H9 (cell line): ENCODE results near the gene KIFC3. TPM values are rescaled to one million over a fixed set of nuclear protein-coding genes. Genes with fewer than 3 reads are reported as not detected.
A peak's percentile ranks its signal among the peaks of the same experiment; 100 is the strongest.

Experiments
- DNase-seq: peaks from one replicate; pipeline ENCODE4 v3.0.0-alpha.2; 2017
- H2AFZ ChIP-seq: one replicate; pipeline ENCODE4 v1.6.1; 2013; ENCODE audit warnings: mild to moderate bottlenecking, low read length, control low read depth, moderate library complexity
- H2AK5ac ChIP-seq: 2 replicates; pipeline ENCODE4 v1.6.1; 2013; ENCODE audit warnings: low read length, control low read depth, mixed read lengths; ENCODE audit not compliant: insufficient read length
- H2BK120ac ChIP-seq: one replicate; pipeline ENCODE4 v1.6.1; 2013; ENCODE audit warnings: low read depth, mild to moderate bottlenecking, low read length, control low read depth, inconsistent platforms; ENCODE audit not compliant: poor library complexity, severe bottlenecking
- H2BK12ac ChIP-seq: 2 replicates; pipeline ENCODE4 v1.6.1; 2013; ENCODE audit warnings: low read length, control low read depth, mixed read lengths, low read depth; ENCODE audit not compliant: insufficient read length
- H2BK15ac ChIP-seq: 2 replicates; pipeline ENCODE4 v1.6.1; 2013; ENCODE audit warnings: low read depth, low read length, control low read depth
- H2BK20ac ChIP-seq: one replicate; pipeline ENCODE4 v1.6.1; 2013; ENCODE audit warnings: low read depth, mild to moderate bottlenecking, low read length, control low read depth, inconsistent platforms; ENCODE audit not compliant: poor library complexity, severe bottlenecking
- H2BK5ac ChIP-seq: 2 replicates; pipeline ENCODE4 v1.6.1; 2013; ENCODE audit warnings: low read length, control low read depth, mixed read lengths; ENCODE audit not compliant: insufficient read length
- H3K14ac ChIP-seq: 2 replicates; pipeline ENCODE4 v1.6.1; 2013; ENCODE audit warnings: low read length, control low read depth; ENCODE audit not compliant: insufficient read depth
- H3K18ac ChIP-seq: 2 replicates; pipeline ENCODE4 v1.6.1; 2013; ENCODE audit warnings: low read depth, mild to moderate bottlenecking, mixed read lengths, low read length, control low read depth; ENCODE audit not compliant: insufficient read length
- H3K23ac ChIP-seq: 2 replicates; pipeline ENCODE4 v1.6.1; 2013; ENCODE audit warnings: low read length, control low read depth, mixed read lengths, low read depth; ENCODE audit not compliant: insufficient read length
- H3K23me2 ChIP-seq: 2 replicates; pipeline ENCODE4 v1.6.1; 2013; ENCODE audit warnings: low read depth, mild to moderate bottlenecking, mixed read lengths, low read length, control low read depth; ENCODE audit not compliant: insufficient read length, poor library complexity, severe bottlenecking
- H3K27ac ChIP-seq: 2 replicates; pipeline ENCODE4 v1.5.1; 2013; ENCODE audit warnings: low read length, control low read depth, mixed read lengths, low read depth; ENCODE audit not compliant: insufficient read length
- H3K27me3 ChIP-seq: 2 replicates; pipeline ENCODE4 v1.6.1; 2013; ENCODE audit warnings: low read length, control low read depth, inconsistent platforms; ENCODE audit not compliant: insufficient read depth
- H3K4ac ChIP-seq: 2 replicates; pipeline ENCODE4 v1.6.1; 2013; ENCODE audit warnings: low read depth, mild to moderate bottlenecking, control low read depth, inconsistent platforms, low read length, moderate library complexity
- H3K4me1 ChIP-seq: 2 replicates; pipeline ENCODE4 v1.6.1; 2013; ENCODE audit warnings: low read length, control low read depth, inconsistent platforms; ENCODE audit not compliant: insufficient read depth
- H3K4me2 ChIP-seq: 2 replicates; pipeline ENCODE4 v1.6.1; 2013; ENCODE audit warnings: low read length, control low read depth, mixed read lengths; ENCODE audit not compliant: insufficient read length, insufficient read depth
- H3K56ac ChIP-seq: 2 replicates; pipeline ENCODE4 v1.6.1; 2013; ENCODE audit warnings: low read depth, mild to moderate bottlenecking, mixed read lengths, low read length, control low read depth; ENCODE audit not compliant: insufficient read length
- H3K79me1 ChIP-seq: 2 replicates; pipeline ENCODE4 v1.6.1; 2013; ENCODE audit warnings: low read depth, mild to moderate bottlenecking, moderate library complexity, low read length, control low read depth, inconsistent platforms; ENCODE audit not compliant: insufficient read depth, poor library complexity, severe bottlenecking
- H3K79me2 ChIP-seq: 2 replicates; pipeline ENCODE4 v1.6.1; 2013; ENCODE audit warnings: low read length, control low read depth, inconsistent platforms; ENCODE audit not compliant: insufficient read depth
- H3K9ac ChIP-seq: 2 replicates; pipeline ENCODE4 v1.6.1; 2013; ENCODE audit warnings: low read length, control low read depth, mixed read lengths; ENCODE audit not compliant: insufficient read length; ENCODE audit errors: extremely low read depth
- H3K9me3 ChIP-seq: one replicate; pipeline ENCODE4 v1.6.1; 2013; ENCODE audit warnings: low read depth, low read length, inconsistent platforms; ENCODE audit not compliant: control insufficient read depth
- H3T11ph ChIP-seq: one replicate; pipeline ENCODE4 v1.6.1; 2013; ENCODE audit warnings: mild to moderate bottlenecking, low read length, control low read depth, inconsistent platforms
- H4K20me1 ChIP-seq: one replicate; pipeline ENCODE4 v1.6.1; 2013; ENCODE audit not compliant: control insufficient read depth, insufficient read length, insufficient read depth
- H4K5ac ChIP-seq: 2 replicates; pipeline ENCODE4 v1.6.1; 2013; ENCODE audit warnings: low read depth, mild to moderate bottlenecking, mixed read lengths, low read length, control low read depth; ENCODE audit not compliant: insufficient read length
- H4K8ac ChIP-seq: replicated peaks from 2 replicates; pipeline ENCODE4 v1.6.1; 2013; ENCODE audit warnings: low read length, control low read depth, mixed read lengths, low read depth; ENCODE audit not compliant: insufficient read length
- H4K91ac ChIP-seq: 2 replicates; pipeline ENCODE4 v1.6.1; 2013; ENCODE audit warnings: low read depth, mild to moderate bottlenecking, moderate library complexity, mixed read lengths, low read length, control low read depth; ENCODE audit not compliant: insufficient read length
- H3K27ac Mint-ChIP-seq, 3 experiments: 2 replicates in 2 of 3; 3 replicates in 1 of 3; pipeline ENCODE4 v1.8.0; 2020 to 2021; ENCODE audit warnings: mixed read lengths in 3 of 3, mild to moderate bottlenecking in 1 of 3, moderate library complexity in 1 of 3
- H3K27me3 Mint-ChIP-seq: 2 replicates; pipeline ENCODE4 v1.8.0; 2021; ENCODE audit warnings: low read depth, mild to moderate bottlenecking, moderate library complexity, mixed read lengths
- H3K36me3 Mint-ChIP-seq, 3 experiments: 2 replicates in 2 of 3; 3 replicates in 1 of 3; pipeline ENCODE4 v1.8.0; 2020 to 2021; ENCODE audit warnings: low read depth in 3 of 3, mixed read lengths in 3 of 3; ENCODE audit not compliant: insufficient read depth in 1 of 3
- H3K4me1 Mint-ChIP-seq, 2 experiments: 2 replicates each; pipeline ENCODE4 v1.8.0; 2020; ENCODE audit warnings: mixed read lengths in 2 of 2
- H3K4me3 Mint-ChIP-seq, 2 experiments: 2 replicates in 1 of 2; 3 replicates in 1 of 2; pipeline ENCODE4 v1.8.0; 2020 to 2021; ENCODE audit warnings: mild to moderate bottlenecking in 2 of 2, mixed read lengths in 2 of 2, moderate library complexity in 1 of 2
- H3K9me3 Mint-ChIP-seq, 2 experiments: 2 replicates in 1 of 2; 3 replicates in 1 of 2; pipeline ENCODE4 v1.8.0; 2020; ENCODE audit warnings: mild to moderate bottlenecking in 2 of 2, mixed read lengths in 2 of 2, moderate library complexity in 1 of 2
- CTCF ChIP-seq: fragments of 200-600 bp; sonication (generic); conservative IDR thresholded peaks from 3 replicates; pipeline ENCODE4 v1.8.0; 2021; ENCODE audit warnings: antibody characterized with exemption, mild to moderate bottlenecking
- WGBS: extraction: QIAGEN DNeasy Blood & Tissue Kit; methylation state at CpG from one replicate; pipeline ENCODE4 v1.1.7; 2013; ENCODE audit warnings: missing lambda C conversion rate, low lambda C conversion rate, mixed read lengths; ENCODE audit not compliant: insufficient read length; ENCODE audit errors: extremely low coverage; 5-methylcytosine and 5-hydroxymethylcytosine counted together
- total RNA-seq: library from RNA; stranded (reverse); gene quantifications from 2 replicates; pipeline ENCODE4 v1.2.1, GENCODE V29; 2021

KIFC3 gene
- total RNA-seq, 1 experiment from 2014 or later: 5.0 TPM

GRCh38 chr16:57838161-57838560 lies 35.9 kb upstream of the KIFC3 start:
- no peak overlapping the region for H3K18ac ChIP-seq
- H2BK5ac ChIP-seq: no peak overlapping the region
- H3K9me3 ChIP-seq: no peaks in the 10 kb centered on the region
- H3K4me1 Mint-ChIP-seq: peaks cover 35 to 37% of the 10 kb centered on the region in 2 experiments
- no peak overlapping the region for H2BK12ac ChIP-seq
- H2AK5ac ChIP-seq: no peak overlapping the region
- H3K9me3 Mint-ChIP-seq: no peaks in the 10 kb centered on the region
- no peaks in the 10 kb centered on the region for H3K36me3 Mint-ChIP-seq
- DNase-seq: no peak
- no peak overlapping the region for H4K91ac ChIP-seq
- H2BK20ac ChIP-seq: no peak overlapping the region
- H3K79me1 ChIP-seq: no peaks in the 10 kb centered on the region
- no peak overlapping the region for H3K14ac ChIP-seq
- no peak overlapping the region for H3T11ph ChIP-seq
- no peaks in the 10 kb centered on the region; the same call in 1 of the 2 replicates for H3K27me3 Mint-ChIP-seq
- H3K4me2 ChIP-seq: no peak overlapping the region
- H3K4me3 Mint-ChIP-seq: no peak overlapping the region; a peak in 1 of 5 replicates
- H3K4me1 ChIP-seq: 0 out of 2 replicates have a peak, but pooled peaks cover 2% of the 10 kb centered on the region
- H4K5ac ChIP-seq: no peak overlapping the region
- H4K20me1 ChIP-seq: no peaks in the 10 kb centered on the region
- WGBS: no CpG with 5 or more reads among the region's 13 CpGs
- TF ChIP-seq CTCF: no peak
- H3K4ac ChIP-seq: no peak overlapping the region
- H3K9ac ChIP-seq: no peak overlapping the region
- no peak overlapping the region for H3K27ac ChIP-seq
- H3K27ac Mint-ChIP-seq: peak overlapping the region in 2 of 3 experiments; percentile 21 to 65; a peak in 1 of 7 replicates
- no peak overlapping the region for H3K23ac ChIP-seq
- H3K23me2 ChIP-seq: no peaks in the 10 kb centered on the region
- no peak overlapping the region for H2AFZ ChIP-seq
- H3K27me3 ChIP-seq: no peaks in the 10 kb centered on the region
- no peak overlapping the region for H3K56ac ChIP-seq
- H2BK120ac ChIP-seq: no peak overlapping the region
- H2BK15ac ChIP-seq: no peak overlapping the region
- no peaks in the 10 kb centered on the region for H3K79me2 ChIP-seq
- H4K8ac ChIP-seq: no peak overlapping the region
